RWPE1 (cell line): ENCODE measurements around the gene IPO11.
A peak's percentile ranks its signal among the peaks of the same experiment; 100 is the strongest.

Experiments
- CTCF ChIA-PET: fragments of 350-600 bp; sonication (Branson Sonifier 250); formaldehyde crosslinking; extraction: SDS; loops from one replicate; lab custom pipeline; 2021; lab: Yijun Ruan, JAX
- POLR2A ChIA-PET: fragments of 400-600 bp; formaldehyde crosslinking; extraction: SDS; loops from one replicate; lab custom pipeline; 2020; ENCODE audit warnings: antibody characterized with exemption; ENCODE audit not compliant: low non-redundant PET; lab: Yijun Ruan, JAX
- DNase-seq: peaks from one replicate; pipeline ENCODE4 v3.0.0; 2012; ENCODE audit warnings: low spot score
- H3K27ac ChIP-seq: fragments of 450-650 bp; 2 replicates; pipeline ENCODE4 v1.5.1; 2017
- CTCF ChIP-seq: fragments of 450-650 bp; conservative IDR thresholded peaks from 2 replicates; pipeline ENCODE4 v1.5.1; 2017; ENCODE audit warnings: low read depth, mild to moderate bottlenecking

The IPO11 gene

GRCh38 chr5:62375627-62376026, 36.9 kb upstream of the IPO11 start:
- no peak for DNase-seq
- no peak overlapping the region for H3K27ac ChIP-seq
- no peak for TF ChIP-seq CTCF
- CTCF ChIA-PET = no interaction called here
- POLR2A ChIA-PET = no interaction called here

- DNase-seq = peak; percentile 47
- no peak for TF ChIP-seq CTCF
- peak overlapping the region; percentile 35; the same call in 1 of the 2 replicates for H3K27ac ChIP-seq
- CTCF ChIA-PET = interaction anchor here (1.0 kb wide), 1 partner anchor 10 kb away, joined by 4 read pairs; no protein-coding TSS in a partner anchor
- POLR2A ChIA-PET = no interaction called here
Observed at GRCh38 chr5:62376064-62376463, 36.5 kb upstream of the IPO11 start.

GRCh38 chr5:62385131-62385530, 27.4 kb upstream of the IPO11 start:
- peak; percentile 47 for DNase-seq
- no peak for TF ChIP-seq CTCF
- H3K27ac ChIP-seq = no peak overlapping the region
- ChIA-PET CTCF (interaction anchor here (0.6 to 1.1 kb wide), 4 partner anchors 47 to 1972 kb away, joined by 3 to 6 read pairs (median 3); no protein-coding TSS in a partner anchor), POLR2A (interaction anchor here (0.7 kb wide), 1 partner anchor 19 kb away, joined by 3 read pairs; the partner anchor contains the start of gene DIMT1)

GRCh38 chr5:62385816-62386400, 26.7 kb upstream of the IPO11 start:
- no peak overlapping the region for H3K27ac ChIP-seq
- TF ChIP-seq CTCF = no peak
- DNase-seq = peak; percentile 43
- ChIA-PET POLR2A (no interaction called here), CTCF (interaction anchor here (0.6 kb wide), 1 partner anchor 1973 kb away, joined by 3 read pairs; no protein-coding TSS in a partner anchor)

- ChIA-PET POLR2A (no interaction called here), CTCF (interaction anchor here (0.6 kb wide), 1 partner anchor 104 kb away, joined by 4 read pairs; no protein-coding TSS in a partner anchor)
- TF ChIP-seq CTCF = no peak
- no peak for DNase-seq
- H3K27ac ChIP-seq = no peak overlapping the region
Observed at GRCh38 chr5:62386824-62387223, 25.7 kb upstream of the IPO11 start.

GRCh38 chr5:62395210-62395950, 17.2 kb upstream of the IPO11 start:
- TF ChIP-seq CTCF = no peak
- ChIA-PET CTCF (interaction anchor here (0.6 to 0.7 kb wide), 2 partner anchors 26 to 758 kb away, joined by 4 read pairs; no protein-coding TSS in a partner anchor), POLR2A (no interaction called here)
- H3K27ac ChIP-seq = no peak overlapping the region
- DNase-seq = no peak
